ENCODE data around the gene DNAJB7.
A peak's percentile ranks its signal among the peaks of the same experiment; 100 is the strongest.

The DNAJB7 gene

DNA sequence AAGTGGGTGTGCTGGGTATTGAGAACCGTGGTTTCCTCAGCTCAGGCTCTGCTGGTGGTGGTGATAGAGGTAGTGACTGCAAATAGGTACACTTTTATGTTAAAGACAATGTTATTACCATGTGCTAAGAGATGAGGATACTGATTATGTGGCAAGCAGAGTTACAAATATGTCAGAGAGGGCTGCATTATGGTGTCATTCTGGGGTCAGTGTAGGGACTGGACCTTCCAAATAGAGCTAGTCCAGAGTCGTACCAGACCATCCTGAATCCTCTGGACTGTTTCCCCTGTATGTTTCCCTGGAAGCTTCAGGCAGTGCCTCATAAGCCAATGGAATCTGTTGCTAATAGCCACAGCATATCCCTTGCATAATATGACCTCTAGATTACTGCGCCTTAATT, at the start of gene DNAJB7:
Gene DNAJB7, minus strand, starts transcription at position 101 of the 400 bp plus-strand sequence. CDS start 119 bp downstream, outside the sequence.
- no peak for TF ChIP-seq CTCF (IDR thresholded peaks at IDR 0.05; ENCODE audit: extremely low read depth, missing control alignments)

DNA sequence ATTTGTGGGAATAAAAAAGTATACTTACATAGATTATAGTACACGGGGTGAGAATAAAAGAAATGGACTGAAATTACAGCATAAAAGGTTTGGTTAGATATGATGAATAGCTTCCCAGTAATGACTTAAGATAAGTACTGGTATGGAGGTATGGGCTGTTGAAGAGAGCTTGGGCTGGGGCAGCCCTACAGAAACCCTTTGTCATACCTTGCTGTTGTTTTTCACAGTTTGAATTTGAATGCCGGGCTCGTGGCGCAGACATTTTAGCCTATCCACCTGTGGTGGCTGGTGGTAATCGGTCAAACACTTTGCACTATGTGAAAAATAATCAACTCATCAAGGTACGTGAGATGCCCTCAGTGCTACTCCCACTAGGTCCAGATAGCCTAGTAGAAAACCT, 47.0 kb upstream of the DNAJB7 start:
- DNase-seq (ENCODE audit: low spot score): no peak
- TF ChIP-seq CTCF (IDR thresholded peaks at IDR 0.05; ENCODE audit: extremely low read depth, missing control alignments): no peak

More for the DNA sequence above, at the start of gene DNAJB7:
- DNase-seq (ENCODE audit: low spot score): no peak

- TF ChIP-seq CTCF (IDR thresholded peaks at IDR 0.05; ENCODE audit: extremely low read depth, missing control alignments): no peak
- no peak for DNase-seq (ENCODE audit: low spot score)
Measured at GRCh38 chr22:40904101-40904500, 42.2 kb upstream of the DNAJB7 start.

DNA sequence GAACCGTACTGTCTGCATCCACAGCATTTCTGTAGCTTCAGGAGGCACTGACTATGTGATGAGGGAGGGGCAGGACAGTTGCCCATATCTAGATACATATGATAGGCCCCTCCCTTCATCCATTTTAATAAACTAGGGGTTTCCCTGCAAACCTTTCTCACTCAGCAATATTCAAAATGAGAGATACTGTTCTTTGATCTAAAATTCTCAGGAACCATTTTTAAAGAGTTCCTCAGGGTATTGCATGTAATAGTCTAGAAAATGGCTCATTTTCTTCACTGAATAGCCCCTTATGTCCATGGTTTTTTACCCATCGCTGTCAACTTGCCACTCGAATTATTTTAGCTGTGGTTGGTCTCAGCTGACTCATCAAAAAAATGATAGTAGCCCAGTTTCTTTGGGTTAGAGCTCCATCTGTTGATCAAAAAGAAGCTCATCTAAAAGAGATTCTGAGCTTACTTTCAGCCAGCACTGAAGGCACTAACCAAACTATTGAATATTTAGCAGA, 37.0 kb upstream of the DNAJB7 start:
- TF ChIP-seq CTCF (IDR thresholded peaks at IDR 0.05; ENCODE audit: extremely low read depth, missing control alignments): peak; percentile 18
- DNase-seq (ENCODE audit: low spot score): peak; percentile 63

DNA sequence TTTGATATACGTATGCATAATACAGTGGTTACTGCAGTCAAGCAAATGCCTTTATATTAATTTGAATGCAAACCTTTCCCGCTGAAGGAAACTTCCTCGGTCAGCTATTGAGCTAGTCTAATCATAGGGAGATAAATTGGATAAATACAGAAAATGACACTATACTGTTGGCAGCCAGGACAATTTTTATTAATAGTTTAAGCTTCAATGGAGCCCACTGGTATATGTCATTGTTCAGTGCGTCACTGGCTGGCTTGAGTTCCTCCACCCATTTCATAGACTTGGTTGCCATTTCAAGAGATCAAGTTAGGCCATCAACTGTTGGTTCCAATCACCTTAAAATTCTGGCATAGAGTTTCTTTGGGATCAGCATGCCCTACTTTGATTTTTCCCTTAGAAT, 32.5 kb upstream of the DNAJB7 start:
- DNase-seq (ENCODE audit: low spot score): no peak
- TF ChIP-seq CTCF (IDR thresholded peaks at IDR 0.05; ENCODE audit: extremely low read depth, missing control alignments): no peak

GRCh38 chr22:40890881-40891280, 29.0 kb upstream of the DNAJB7 start:
- DNase-seq (ENCODE audit: low spot score): no peak
- no peak for TF ChIP-seq CTCF (IDR thresholded peaks at IDR 0.05; ENCODE audit: extremely low read depth, missing control alignments)

DNA sequence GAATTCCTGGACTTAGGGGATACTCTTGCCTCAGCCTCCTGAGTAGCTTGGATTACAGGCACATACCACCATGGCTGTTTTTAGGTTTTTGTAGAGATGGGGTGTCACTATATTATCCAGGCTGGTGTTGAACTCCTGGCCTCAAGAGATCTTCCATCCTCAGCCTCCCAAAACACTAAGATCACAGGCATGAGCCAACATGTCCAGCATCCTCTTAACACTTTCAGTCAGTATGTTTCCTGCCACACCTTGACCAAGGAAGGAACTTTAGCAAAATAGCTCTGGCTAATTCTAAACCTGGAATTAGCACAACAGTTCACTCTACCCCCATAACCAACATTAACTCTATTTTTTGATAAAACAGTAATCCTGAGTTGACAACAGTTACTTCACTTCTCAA, 27.2 kb upstream of the DNAJB7 start:
- no peak for TF ChIP-seq CTCF (IDR thresholded peaks at IDR 0.05; ENCODE audit: extremely low read depth, missing control alignments)
- DNase-seq (ENCODE audit: low spot score): no peak
